Parathyroid adenoma (tissue), 2 donors: Measurements from ENCODE around the gene DMAC2.
"Not testable (repeated sequence)": the region's sequence is repeated elsewhere in the genome, so short reads cannot be mapped to it uniquely, and the experiment has no call there.

Experiments used
- H2AFZ ChIP-seq: fragments of 300-600 bp; sonication (generic); one replicate; pipeline ENCODE4 v1.7.0; 2017; ENCODE audit warnings: antibody characterized with exemption, mild to moderate bottlenecking
- H3K27ac ChIP-seq: fragments of 300-600 bp; sonication (generic); one replicate; pipeline ENCODE4 v1.7.0; 2017
- H3K27me3 ChIP-seq: fragments of 300-600 bp; sonication (generic); one replicate; pipeline ENCODE4 v1.7.0; 2017; ENCODE audit warnings: low read length; ENCODE audit not compliant: control insufficient read depth, insufficient read depth
- H3K36me3 ChIP-seq: fragments of 300-600 bp; sonication (generic); one replicate; pipeline ENCODE4 v1.7.0; 2017; ENCODE audit warnings: low read length; ENCODE audit not compliant: control insufficient read depth, insufficient read depth
- H3K4me1 ChIP-seq: fragments of 300-600 bp; sonication (generic); one replicate; pipeline ENCODE4 v1.7.0; 2017; ENCODE audit warnings: control low read depth
- H3K4me2 ChIP-seq: fragments of 300-600 bp; sonication (generic); one replicate; pipeline ENCODE4 v1.7.0; 2017; ENCODE audit warnings: low read length
- H3K4me3 ChIP-seq: fragments of 300-600 bp; sonication (generic); one replicate; pipeline ENCODE4 v1.7.0; 2017; ENCODE audit warnings: low read depth, low read length
- H3K79me2 ChIP-seq: fragments of 300-600 bp; sonication (generic); one replicate; pipeline ENCODE4 v1.7.0; 2017; ENCODE audit warnings: control low read depth
- H3K9ac ChIP-seq: fragments of 300-600 bp; sonication (generic); one replicate; pipeline ENCODE4 v1.7.0; 2017; ENCODE audit warnings: mild to moderate bottlenecking
- H3K9me3 ChIP-seq: fragments of 300-600 bp; sonication (generic); one replicate; pipeline ENCODE4 v1.7.0; 2017; ENCODE audit warnings: low read length; ENCODE audit not compliant: control insufficient read depth
- TF ChIP-seq, protein P1 (sequence below): fragments of 300-600 bp; sonication (generic); IDR thresholded peaks from one replicate; pipeline ENCODE4 v1.7.0; 2017; ENCODE audit warnings: antibody characterized with exemption, mild to moderate bottlenecking
- donor health status: primary hyperparathyroidism.

Gene DMAC2

DNA sequence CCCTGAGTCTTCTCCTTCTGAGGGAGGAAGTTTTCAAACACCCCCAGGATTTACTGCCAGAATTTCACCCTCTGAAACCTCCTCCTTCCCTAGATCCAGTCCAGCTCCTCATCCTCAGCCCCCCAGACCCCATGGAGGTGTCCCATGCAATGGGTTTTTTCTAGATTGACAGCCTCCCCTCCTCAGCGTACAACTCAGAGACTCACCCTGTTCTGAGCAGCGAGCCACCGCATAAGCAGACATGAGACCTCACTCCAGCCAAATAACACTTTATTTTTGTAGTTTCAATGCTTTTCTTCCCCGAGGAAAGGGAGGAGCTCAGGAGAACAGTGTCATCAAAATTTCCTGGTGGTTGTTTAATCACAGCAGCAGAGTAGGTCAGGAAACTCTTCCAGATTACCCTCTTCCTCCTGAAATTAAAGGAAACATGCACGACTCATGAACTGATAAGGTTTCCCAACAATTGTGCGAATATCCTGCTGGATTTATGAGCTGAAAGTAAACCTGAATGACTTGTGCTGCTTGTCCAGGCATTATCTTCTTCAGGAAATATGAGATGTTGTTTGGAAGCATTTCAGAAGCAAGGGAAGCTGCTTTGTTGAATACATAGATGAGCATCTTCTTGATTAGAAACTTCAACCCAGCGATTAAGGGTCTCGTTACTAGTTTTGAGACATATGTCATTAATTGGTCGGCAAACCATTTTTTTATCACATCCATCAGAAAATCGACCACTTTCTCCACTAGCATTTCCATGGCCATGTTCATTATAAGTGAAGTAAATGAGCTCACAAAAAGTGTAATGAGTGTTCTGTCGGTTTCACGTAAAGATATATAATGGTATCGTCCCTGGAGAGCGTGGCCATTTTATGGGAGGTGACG lies 39.4 kb upstream of the DMAC2 start:
- Histone ChIP-seq H3K79me2 (no peaks in the 10 kb centered on the region), H2AFZ (no peak overlapping the region), H3K4me2 (no peak overlapping the region), H3K9ac (no peak overlapping the region), H3K4me1 (no peaks in the 10 kb centered on the region), H3K27me3 (no peaks in the 10 kb centered on the region), H3K27ac (peak overlapping the region; percentile 69), H3K4me3 (no peak overlapping the region), H3K36me3 (no peaks in the 10 kb centered on the region), H3K9me3 (no peaks in the 10 kb centered on the region)
- TF ChIP-seq, protein P1, sequence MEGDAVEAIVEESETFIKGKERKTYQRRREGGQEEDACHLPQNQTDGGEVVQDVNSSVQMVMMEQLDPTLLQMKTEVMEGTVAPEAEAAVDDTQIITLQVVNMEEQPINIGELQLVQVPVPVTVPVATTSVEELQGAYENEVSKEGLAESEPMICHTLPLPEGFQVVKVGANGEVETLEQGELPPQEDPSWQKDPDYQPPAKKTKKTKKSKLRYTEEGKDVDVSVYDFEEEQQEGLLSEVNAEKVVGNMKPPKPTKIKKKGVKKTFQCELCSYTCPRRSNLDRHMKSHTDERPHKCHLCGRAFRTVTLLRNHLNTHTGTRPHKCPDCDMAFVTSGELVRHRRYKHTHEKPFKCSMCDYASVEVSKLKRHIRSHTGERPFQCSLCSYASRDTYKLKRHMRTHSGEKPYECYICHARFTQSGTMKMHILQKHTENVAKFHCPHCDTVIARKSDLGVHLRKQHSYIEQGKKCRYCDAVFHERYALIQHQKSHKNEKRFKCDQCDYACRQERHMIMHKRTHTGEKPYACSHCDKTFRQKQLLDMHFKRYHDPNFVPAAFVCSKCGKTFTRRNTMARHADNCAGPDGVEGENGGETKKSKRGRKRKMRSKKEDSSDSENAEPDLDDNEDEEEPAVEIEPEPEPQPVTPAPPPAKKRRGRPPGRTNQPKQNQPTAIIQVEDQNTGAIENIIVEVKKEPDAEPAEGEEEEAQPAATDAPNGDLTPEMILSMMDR, result no peak

DNA sequence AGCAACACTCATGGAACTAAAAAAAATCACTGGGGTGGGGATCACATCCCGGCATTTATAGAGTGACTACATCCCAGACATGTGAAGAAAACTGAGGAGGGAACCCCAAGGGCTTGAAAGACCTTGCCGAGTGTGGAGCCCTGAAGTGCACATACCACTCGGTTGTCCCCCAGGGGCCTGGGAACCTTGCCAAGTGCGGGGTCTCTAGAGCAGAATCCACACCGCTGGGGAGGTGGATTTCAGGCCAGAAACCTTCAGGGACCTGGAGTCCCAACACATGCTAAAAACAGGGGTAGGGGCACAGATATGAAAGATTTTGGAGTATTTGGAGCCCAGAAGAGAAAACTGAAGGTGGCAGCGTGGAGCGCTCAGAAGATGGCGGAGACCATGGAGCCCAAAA lies 38.5 kb upstream of the DMAC2 start:
- Histone ChIP-seq H3K27me3 (no peaks in the 10 kb centered on the region), H3K4me3 (no peak overlapping the region), H3K4me1 (no peaks in the 10 kb centered on the region), H2AFZ (no peak overlapping the region), H3K36me3 (no peaks in the 10 kb centered on the region), H3K9ac (no peak overlapping the region), H3K9me3 (no peaks in the 10 kb centered on the region), H3K79me2 (no peaks in the 10 kb centered on the region), H3K4me2 (no peak overlapping the region), H3K27ac (peak overlapping the region; percentile 69)
- TF ChIP-seq, protein P1, result no peak

DNA sequence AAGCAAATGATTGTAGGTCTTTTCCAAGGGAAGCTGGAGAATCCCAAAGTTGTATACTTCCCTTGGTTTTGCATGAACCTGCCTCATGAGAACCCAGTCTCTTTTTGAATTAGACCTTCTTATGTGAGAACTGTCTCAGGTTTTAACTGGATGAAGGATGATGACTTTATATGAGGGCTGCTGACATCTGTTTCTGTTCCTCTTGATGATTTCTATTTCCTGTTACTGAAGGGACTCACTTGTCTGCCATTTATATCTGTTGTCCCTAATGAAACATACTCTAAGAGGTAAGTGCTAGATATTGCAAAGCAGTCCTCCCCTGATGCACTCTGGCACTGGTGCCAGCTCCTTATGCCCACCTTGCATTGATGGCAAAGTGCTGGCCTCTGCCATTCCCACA lies 36.9 kb upstream of the DMAC2 start:
- Histone ChIP-seq H3K4me3 (no peak overlapping the region), H3K4me2 (no peak overlapping the region), H3K4me1 (no peaks in the 10 kb centered on the region), H3K9ac (no peak overlapping the region), H2AFZ (no peak overlapping the region), H3K79me2 (no peaks in the 10 kb centered on the region), H3K27me3 (no peaks in the 10 kb centered on the region), H3K36me3 (no peaks in the 10 kb centered on the region), H3K9me3 (no peaks in the 10 kb centered on the region), H3K27ac (no peak overlapping the region)
- TF ChIP-seq, protein P1, result no peak

DNA sequence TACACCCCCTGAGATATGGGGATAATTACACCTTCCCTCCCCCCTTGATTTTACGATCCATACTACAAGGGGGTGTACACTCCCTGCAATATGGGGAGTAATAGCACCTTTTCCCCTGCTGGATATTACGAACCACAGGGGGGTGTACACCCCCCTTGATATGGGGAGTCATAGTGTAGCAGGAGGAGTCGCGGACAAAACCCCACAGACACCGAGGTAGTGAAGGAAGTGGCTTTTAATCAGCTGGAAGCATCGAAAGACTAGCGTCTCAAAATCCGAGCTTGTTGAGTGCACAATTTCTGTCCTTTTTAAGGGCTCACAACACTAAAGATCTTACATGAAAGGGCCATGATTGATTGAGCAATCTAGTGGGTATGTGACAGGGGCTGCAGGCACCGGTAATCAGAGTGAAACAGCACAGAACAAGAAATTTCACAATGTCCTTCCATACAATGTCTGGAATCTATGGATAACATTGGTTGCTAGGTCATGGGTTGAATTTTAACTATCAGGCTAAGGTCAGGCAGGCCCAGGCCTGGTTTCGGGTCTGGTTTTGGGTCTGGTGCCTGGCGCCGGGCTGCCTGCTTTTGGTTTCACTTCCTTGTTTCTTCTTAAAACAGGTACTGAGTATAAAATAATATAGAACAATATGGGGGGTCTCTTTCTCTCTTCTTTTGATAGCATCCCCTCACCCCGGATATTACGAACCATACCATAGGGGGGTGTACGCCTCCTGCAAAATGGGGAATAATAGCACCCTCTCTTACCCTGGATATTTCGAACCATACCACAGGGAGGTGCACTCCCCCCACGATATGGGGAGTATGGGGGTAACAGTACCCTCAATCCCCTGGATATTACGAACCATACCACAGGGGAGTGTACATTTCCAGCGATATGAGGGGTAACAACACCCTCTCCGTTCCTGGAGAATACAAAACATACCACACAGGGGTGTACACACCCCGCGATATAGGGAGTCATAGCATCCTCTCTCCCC lies 23.8 kb upstream of the DMAC2 start:
- H3K27me3 ChIP-seq, H3K4me3 ChIP-seq: not testable (repeated sequence)

DNA sequence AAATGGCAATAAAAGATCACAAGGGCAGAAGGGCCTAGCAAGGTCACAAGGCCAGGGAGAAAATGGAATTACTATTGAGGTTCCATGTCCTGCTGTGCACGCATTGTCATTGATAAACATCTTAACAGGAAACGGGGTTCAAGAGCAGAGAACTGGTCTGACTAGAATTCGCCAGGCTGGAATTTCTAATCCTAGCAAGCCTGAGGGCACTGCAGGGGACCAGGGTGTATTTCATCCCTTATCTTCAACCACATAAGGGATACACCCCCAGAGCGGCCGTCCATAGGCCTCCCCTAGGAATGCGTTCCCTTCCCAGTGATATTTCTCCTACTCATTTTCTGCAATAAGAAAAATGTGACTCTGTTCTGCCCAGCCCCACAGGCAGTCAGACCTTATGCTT lies 22.8 kb upstream of the DMAC2 start:
- Histone ChIP-seq H2AFZ (no peak overlapping the region), H3K79me2 (no peaks in the 10 kb centered on the region), H3K27ac (no peak overlapping the region), H3K9me3 (no peaks in the 10 kb centered on the region), H3K36me3 (no peaks in the 10 kb centered on the region), H3K9ac (no peak overlapping the region), H3K4me3 (no peak overlapping the region), H3K27me3 (no peaks in the 10 kb centered on the region), H3K4me2 (no peak overlapping the region), H3K4me1 (no peaks in the 10 kb centered on the region)
- TF ChIP-seq, protein P1, result no peak

More for the DNA sequence above, 23.8 kb upstream of the DMAC2 start:
- not testable (repeated sequence) for H3K4me1 ChIP-seq, H3K9me3 ChIP-seq, H3K79me2 ChIP-seq, H2AFZ ChIP-seq, H3K27ac ChIP-seq, H3K9ac ChIP-seq, H3K36me3 ChIP-seq, H3K4me2 ChIP-seq
